Esophagus squamous epithelium (tissue), 4 donors: ENCODE results near the gene ACAP2.

Source experiments
- POLR2A ChIP-seq, 4 donors: fragments of 450-650 bp; IDR thresholded peaks; one replicate each; pipeline ENCODE4 v1.6.1; 2017; ENCODE audit warnings: antibody characterized with exemption in 4 of 4, mild to moderate bottlenecking in 4 of 4, moderate library complexity in 3 of 4
- TF ChIP-seq, protein P1 (sequence below), 6 experiments: fragments of 450-650 bp in 4 of 6; fragments of 200-600 bp in 2 of 6; sonication (generic) in 2 of 6; IDR thresholded peaks; one replicate each; pipeline ENCODE4 v1.5.1; 2016 to 2019; ENCODE audit warnings: antibody characterized with exemption in 6 of 6, mild to moderate bottlenecking in 4 of 6, moderate library complexity in 4 of 6

- TF ChIP-seq, protein P1, sequence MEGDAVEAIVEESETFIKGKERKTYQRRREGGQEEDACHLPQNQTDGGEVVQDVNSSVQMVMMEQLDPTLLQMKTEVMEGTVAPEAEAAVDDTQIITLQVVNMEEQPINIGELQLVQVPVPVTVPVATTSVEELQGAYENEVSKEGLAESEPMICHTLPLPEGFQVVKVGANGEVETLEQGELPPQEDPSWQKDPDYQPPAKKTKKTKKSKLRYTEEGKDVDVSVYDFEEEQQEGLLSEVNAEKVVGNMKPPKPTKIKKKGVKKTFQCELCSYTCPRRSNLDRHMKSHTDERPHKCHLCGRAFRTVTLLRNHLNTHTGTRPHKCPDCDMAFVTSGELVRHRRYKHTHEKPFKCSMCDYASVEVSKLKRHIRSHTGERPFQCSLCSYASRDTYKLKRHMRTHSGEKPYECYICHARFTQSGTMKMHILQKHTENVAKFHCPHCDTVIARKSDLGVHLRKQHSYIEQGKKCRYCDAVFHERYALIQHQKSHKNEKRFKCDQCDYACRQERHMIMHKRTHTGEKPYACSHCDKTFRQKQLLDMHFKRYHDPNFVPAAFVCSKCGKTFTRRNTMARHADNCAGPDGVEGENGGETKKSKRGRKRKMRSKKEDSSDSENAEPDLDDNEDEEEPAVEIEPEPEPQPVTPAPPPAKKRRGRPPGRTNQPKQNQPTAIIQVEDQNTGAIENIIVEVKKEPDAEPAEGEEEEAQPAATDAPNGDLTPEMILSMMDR (IDR thresholded peaks at IDR 0.05), result no peak
- TF ChIP-seq POLR2A (IDR thresholded peaks at IDR 0.05), result no peak
Measured at GRCh38 chr3:195337747-195338146, 105.1 kb downstream of the ACAP2 start.
